ENCODE measurements around the gene HLCS. TPM values are rescaled to one million over a fixed set of nuclear protein-coding genes. Genes with fewer than 3 reads are reported as not detected.

Gene HLCS
- total RNA-seq, 2 donors from 2014 or later = 17.5 to 29.3 TPM

DNA sequence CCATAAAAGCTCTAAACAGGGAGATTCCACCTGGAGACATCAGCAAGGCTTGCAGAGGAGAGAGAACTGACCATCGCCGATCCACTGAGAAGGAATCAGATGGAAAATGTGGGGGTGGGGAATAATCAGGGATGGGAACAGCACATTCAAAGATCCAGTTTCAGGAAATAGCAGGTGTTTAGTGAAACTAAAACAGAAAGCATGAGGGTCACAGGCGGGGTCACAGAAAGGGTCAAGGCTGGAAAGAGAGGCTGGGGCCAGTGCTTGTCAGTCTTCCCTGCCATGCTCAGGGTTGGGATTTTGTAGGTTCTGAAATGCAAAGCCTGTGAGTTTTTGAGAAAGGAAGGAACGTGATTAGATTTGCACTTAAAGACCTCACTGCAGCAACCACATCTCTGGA is 103.2 kb downstream of the HLCS start:
- no peak for DNase-seq (ENCODE audit: low spot score)
- TF ChIP-seq, protein P1, sequence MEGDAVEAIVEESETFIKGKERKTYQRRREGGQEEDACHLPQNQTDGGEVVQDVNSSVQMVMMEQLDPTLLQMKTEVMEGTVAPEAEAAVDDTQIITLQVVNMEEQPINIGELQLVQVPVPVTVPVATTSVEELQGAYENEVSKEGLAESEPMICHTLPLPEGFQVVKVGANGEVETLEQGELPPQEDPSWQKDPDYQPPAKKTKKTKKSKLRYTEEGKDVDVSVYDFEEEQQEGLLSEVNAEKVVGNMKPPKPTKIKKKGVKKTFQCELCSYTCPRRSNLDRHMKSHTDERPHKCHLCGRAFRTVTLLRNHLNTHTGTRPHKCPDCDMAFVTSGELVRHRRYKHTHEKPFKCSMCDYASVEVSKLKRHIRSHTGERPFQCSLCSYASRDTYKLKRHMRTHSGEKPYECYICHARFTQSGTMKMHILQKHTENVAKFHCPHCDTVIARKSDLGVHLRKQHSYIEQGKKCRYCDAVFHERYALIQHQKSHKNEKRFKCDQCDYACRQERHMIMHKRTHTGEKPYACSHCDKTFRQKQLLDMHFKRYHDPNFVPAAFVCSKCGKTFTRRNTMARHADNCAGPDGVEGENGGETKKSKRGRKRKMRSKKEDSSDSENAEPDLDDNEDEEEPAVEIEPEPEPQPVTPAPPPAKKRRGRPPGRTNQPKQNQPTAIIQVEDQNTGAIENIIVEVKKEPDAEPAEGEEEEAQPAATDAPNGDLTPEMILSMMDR (IDR thresholded peaks at IDR 0.05) = no peak
- no peak for ATAC-seq (ENCODE audit: insufficient number of reproducible peaks, low FRiP score, low read depth)
- H3K4me3 ChIP-seq = no peak overlapping the region
- no peaks in the 10 kb centered on the region for H3K9me3 ChIP-seq
- H3K27me3 ChIP-seq (replicated peaks; ENCODE audit: insufficient read depth) = no peaks in the 10 kb centered on the region
- no peaks in the 10 kb centered on the region for H3K36me3 ChIP-seq
- H3K4me1 ChIP-seq (ENCODE audit: control insufficient read depth in 1 of 2, low read depth in 2 of 2) = peaks cover 0 to 3% of the 10 kb centered on the region in 2 donors
- H3K27ac ChIP-seq = no peak overlapping the region

DNA sequence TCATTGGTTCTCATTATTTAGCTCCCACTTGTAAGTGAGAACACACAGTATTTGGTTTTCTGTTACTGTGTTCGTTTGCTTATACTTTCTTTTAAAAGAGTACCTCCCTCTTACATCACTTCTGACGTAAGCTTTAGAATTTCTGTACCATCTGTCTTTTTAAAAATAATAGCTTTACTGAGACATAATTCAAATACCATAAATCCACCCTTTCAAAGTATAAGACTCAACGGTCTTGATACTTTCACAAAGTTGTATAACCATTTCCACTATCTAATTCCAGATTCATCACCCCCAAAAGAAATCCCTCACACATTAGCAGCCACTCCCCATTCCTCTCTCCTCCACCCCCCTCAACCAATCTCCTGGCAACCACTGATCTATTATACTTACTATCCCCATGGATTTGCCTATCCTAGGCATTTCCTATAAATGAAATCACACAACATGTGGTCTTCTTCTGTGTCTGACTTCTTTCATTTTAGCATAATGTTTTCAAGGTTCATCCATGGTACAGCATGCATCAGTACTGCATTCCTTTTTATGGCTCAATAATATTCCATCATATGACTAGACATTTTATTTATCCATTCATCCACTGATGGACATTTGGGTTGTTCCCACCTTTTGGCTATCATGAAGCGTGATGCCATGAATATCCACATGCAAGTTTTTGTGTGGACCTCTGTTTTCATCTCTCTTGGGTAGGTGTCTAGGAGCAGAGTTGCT is 104.7 kb downstream of the HLCS start:
- ATAC-seq (ENCODE audit: insufficient number of reproducible peaks, low FRiP score, low read depth) (no peak), DNase-seq (ENCODE audit: low spot score) (no peak)
- no peaks in the 10 kb centered on the region for H3K36me3 ChIP-seq
- H3K9me3 ChIP-seq = no peaks in the 10 kb centered on the region
- peaks cover 0 to 3% of the 10 kb centered on the region in 2 donors for H3K4me1 ChIP-seq (ENCODE audit: control insufficient read depth in 1 of 2, low read depth in 2 of 2)
- H3K4me3 ChIP-seq = no peak overlapping the region
- H3K27me3 ChIP-seq (replicated peaks; ENCODE audit: insufficient read depth) = no peaks in the 10 kb centered on the region
- TF ChIP-seq, protein P1 (IDR thresholded peaks at IDR 0.05) = no peak
- H3K27ac ChIP-seq = no peak overlapping the region

DNA sequence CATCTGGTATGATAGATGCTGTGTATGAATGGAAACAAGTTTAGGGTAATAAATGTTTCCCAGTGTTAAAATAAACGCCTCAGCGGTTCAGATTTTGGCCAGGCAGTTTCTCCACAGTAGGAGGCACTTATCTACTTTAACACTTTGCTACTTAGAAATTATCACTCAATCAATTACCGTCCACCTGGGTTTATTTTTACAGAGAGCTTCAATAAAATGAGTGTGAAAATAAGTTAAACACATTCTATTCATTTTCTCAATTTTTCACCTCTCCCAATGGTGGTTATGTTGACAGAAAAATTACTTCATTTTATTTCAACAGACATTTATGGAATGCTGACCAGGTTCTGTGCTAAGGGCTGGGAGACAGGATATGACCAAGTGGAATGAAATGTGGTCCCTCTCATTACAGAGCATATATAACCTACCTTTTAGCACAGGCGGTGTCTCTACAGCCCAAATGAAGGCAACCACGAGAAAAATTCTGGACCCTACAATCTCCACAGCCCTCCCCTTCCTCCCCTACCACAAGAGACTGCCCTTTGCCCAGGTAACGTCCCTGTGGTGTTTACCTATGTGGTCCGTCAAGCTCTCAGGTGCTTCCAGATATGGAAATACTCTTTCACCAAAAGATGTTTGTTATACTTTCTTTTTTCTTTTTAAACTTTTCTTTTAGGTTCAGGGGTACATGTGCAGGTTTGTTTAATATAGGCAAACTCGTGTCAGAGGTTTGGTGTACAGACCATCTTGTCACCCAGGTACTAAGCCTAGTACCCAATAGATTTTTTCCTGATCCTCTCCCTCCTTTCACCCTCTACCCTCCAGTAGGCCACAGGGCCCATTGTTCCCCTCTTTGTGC is 105.5 kb downstream of the HLCS start:
- Histone ChIP-seq H3K27ac (no peak overlapping the region), H3K4me3 (no peak overlapping the region), H3K4me1 (ENCODE audit: control insufficient read depth in 1 of 2, low read depth in 2 of 2) (peaks cover 0 to 3% of the 10 kb centered on the region in 2 donors), H3K9me3 (no peaks in the 10 kb centered on the region), H3K36me3 (no peaks in the 10 kb centered on the region), H3K27me3 (replicated peaks; ENCODE audit: insufficient read depth) (no peaks in the 10 kb centered on the region)
- TF ChIP-seq, protein P1 (IDR thresholded peaks at IDR 0.05) = no peak
- DNase-seq (ENCODE audit: low spot score) (no peak), ATAC-seq (ENCODE audit: insufficient number of reproducible peaks, low FRiP score, low read depth) (no peak)

DNA sequence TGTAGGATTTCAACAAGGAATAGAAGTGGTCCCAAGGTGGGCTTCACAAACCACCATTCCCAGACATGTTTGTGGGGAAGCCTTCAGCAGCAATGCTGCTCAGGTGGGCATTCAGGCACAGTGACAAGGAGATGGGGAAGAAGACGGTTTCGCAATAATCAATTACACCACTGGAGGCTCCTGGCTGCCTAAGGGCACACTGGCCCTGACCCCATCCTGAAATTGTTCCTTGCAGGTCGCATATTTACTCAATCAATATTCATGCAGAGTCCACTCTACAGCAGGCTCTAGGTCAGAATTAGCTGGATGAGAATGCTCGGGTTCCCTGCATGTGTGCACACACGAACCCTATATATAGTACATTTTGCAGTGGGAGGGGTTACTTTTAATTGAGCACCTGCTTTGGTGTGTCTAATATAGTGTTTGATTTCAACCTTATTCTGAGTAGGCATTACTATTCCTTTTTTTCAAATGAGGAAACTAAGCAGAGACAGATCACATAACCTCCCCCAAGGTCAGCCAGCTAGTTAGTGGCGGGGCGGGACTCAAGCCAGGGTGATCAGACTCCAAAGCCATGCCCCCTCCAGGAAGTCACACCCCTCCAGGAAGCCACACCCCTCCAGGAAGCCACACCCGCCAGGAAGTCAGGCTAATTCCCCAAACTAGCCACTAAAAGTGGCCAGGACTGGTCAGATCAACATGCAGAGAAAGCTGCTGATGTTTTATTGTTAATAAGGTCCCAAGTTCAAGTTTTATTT is 106.5 kb downstream of the HLCS start:
- Histone ChIP-seq H3K9me3 (no peaks in the 10 kb centered on the region), H3K4me3 (no peak overlapping the region), H3K27me3 (replicated peaks; ENCODE audit: insufficient read depth) (no peaks in the 10 kb centered on the region), H3K27ac (no peak overlapping the region), H3K4me1 (ENCODE audit: control insufficient read depth in 1 of 2, low read depth in 2 of 2) (peaks cover 0 to 3% of the 10 kb centered on the region in 2 donors), H3K36me3 (no peaks in the 10 kb centered on the region)
- TF ChIP-seq, protein P1 (IDR thresholded peaks at IDR 0.05) = no peak
- ATAC-seq (ENCODE audit: insufficient number of reproducible peaks, low FRiP score, low read depth) = no peak
- DNase-seq (ENCODE audit: low spot score) = no peak

All from thoracic aorta (tissue), 2 donors.